Transverse colon (tissue), 3 donors: ENCODE measurements around the gene NPAS4.

Source experiments
- CTCF ChIP-seq, 5 experiments: fragments of 200-600 bp in 3 of 5; fragments of 450-650 bp in 2 of 5; sonication (generic) in 3 of 5; IDR thresholded peaks; 1 replicate in 2 of 5; 2 replicates in 3 of 5; pipeline ENCODE4 v1.5.1; 2016 to 2017; ENCODE audit warnings: antibody characterized with exemption in 5 of 5, inconsistent platforms in 3 of 5, mild to moderate bottlenecking in 2 of 5, moderate library complexity in 1 of 5
- EP300 ChIP-seq: sonication (generic); formaldehyde crosslinking; IDR thresholded peaks from one replicate; pipeline ENCODE4 v1.6.1; 2017; ENCODE audit warnings: antibody characterized with exemption, low read depth
- POLR2A ChIP-seq: fragments of 450-650 bp; IDR thresholded peaks from one replicate; pipeline ENCODE4 v1.6.1; 2016; ENCODE audit warnings: antibody characterized with exemption, mild to moderate bottlenecking, moderate library complexity

- TF ChIP-seq CTCF (IDR thresholded peaks at IDR 0.05) (no peak), EP300 (no peak), POLR2A (no peak)
Observed at GRCh38 chr11:66457826-66458225, 37.0 kb downstream of the NPAS4 start.
